Lung (tissue), 12 donors: Measurements from ENCODE around the gene RAB23. TPM values are rescaled to one million over a fixed set of nuclear protein-coding genes. Genes with fewer than 3 reads are reported as not detected.

ENCODE experiments used
- ATAC-seq: fragments of 200-7000 bp; cut with Tn5 transposase; one replicate; pipeline ENCODE4 v1.9.1; 2020; ENCODE audit warnings: moderate number of reproducible peaks; ENCODE audit not compliant: insufficient read depth, low FRiP score
- DNase-seq, 3 donors: peaks; one replicate each; pipeline ENCODE4 v3.0.0-alpha.2; 2013 to 2017
- H3K27ac ChIP-seq, 2 donors: one replicate each; pipeline ENCODE4 v1.5.1; 2013; ENCODE audit warnings: mild to moderate bottlenecking in 2 of 2, moderate library complexity in 2 of 2, control low read depth in 1 of 2, inconsistent platforms in 1 of 2, low read depth in 1 of 2, low read length in 1 of 2
- H3K27me3 ChIP-seq, 3 donors: one replicate each; pipeline ENCODE4 v1.5.1; 2013; ENCODE audit warnings: low read length in 2 of 3; ENCODE audit not compliant: control insufficient read depth in 3 of 3, insufficient read depth in 3 of 3
- H3K36me3 ChIP-seq, 4 donors: one replicate each; pipeline ENCODE4 v1.5.1; 2013; ENCODE audit warnings: low read length in 4 of 4, mild to moderate bottlenecking in 1 of 4, moderate library complexity in 1 of 4; ENCODE audit not compliant: control insufficient read depth in 4 of 4, insufficient read depth in 4 of 4
- H3K4me1 ChIP-seq, 5 donors: one replicate each; pipeline ENCODE4 v1.5.1; 2013; ENCODE audit warnings: low read length in 5 of 5, mild to moderate bottlenecking in 2 of 5, moderate library complexity in 1 of 5; ENCODE audit not compliant: control insufficient read depth in 5 of 5, insufficient read depth in 5 of 5
- H3K4me3 ChIP-seq: one replicate; pipeline ENCODE4 v1.5.1; 2013; ENCODE audit warnings: mild to moderate bottlenecking, control low read depth, moderate library complexity
- H3K9ac ChIP-seq, 2 donors: one replicate each; pipeline ENCODE4 v1.5.1; 2013; ENCODE audit warnings: low read length in 2 of 2, control low read depth in 1 of 2; ENCODE audit not compliant: insufficient read depth in 1 of 2
- H3K9me3 ChIP-seq, 4 donors: one replicate each; pipeline ENCODE4 v1.5.1; 2013; ENCODE audit warnings: low read length in 3 of 4, mild to moderate bottlenecking in 1 of 4, moderate library complexity in 1 of 4; ENCODE audit not compliant: control insufficient read depth in 4 of 4, insufficient read depth in 3 of 4
- CTCF ChIP-seq: IDR thresholded peaks from 2 replicates; pipeline ENCODE4 v1.5.1; 2012; ENCODE audit warnings: mild to moderate bottlenecking; ENCODE audit errors: control extremely low read depth, extremely low read depth
- WGBS, 2 donors: extraction: QIAGEN DNeasy Blood & Tissue Kit; methylation state at CpG; one replicate each; pipeline ENCODE4 v1.1.7; 2013; 5-methylcytosine and 5-hydroxymethylcytosine counted together
- polyA plus RNA-seq, 2 donors: library from polyadenylated mRNA; stranded (reverse); fragments of 200-250 nt; gene quantifications; one replicate each; pipeline ENCODE4 v1.2.1, GENCODE V29; 2013
- total RNA-seq, 2 donors: library from RNA; depleted of rRNA in 1 of 2; stranded (reverse); fragments of >200 nt in 1 of 2; gene quantifications; one replicate each; pipeline ENCODE4 v1.2.1, GENCODE V29; 2014 to 2021
- donor health status: control.
- donor health status: control.
- donor health status: Bipolar disorder and iron deficiency.
- donor health status: healthy.
- donor health status: DM: yes; HTN: yes; CAD: no.

Gene RAB23
- total and polyA plus RNA-seq, 4 donors, result 4.2 to 26.7 (median 6.9) TPM

- DNase-seq (no peak), ATAC-seq (no peak)
- Histone ChIP-seq H3K4me1 (peaks cover 0 to 11% (median 0%) of the 10 kb centered on the region in 5 donors), H3K4me3 (peak overlapping the region; percentile 81), H3K9me3 (no peaks in the 10 kb centered on the region), H3K27me3 (no peaks in the 10 kb centered on the region), H3K36me3 (peaks cover 0 to 8% (median 0%) of the 10 kb centered on the region in 4 donors), H3K9ac (peak overlapping the region; percentile 12 to 74), H3K27ac (no peak overlapping the region)
- TF ChIP-seq CTCF, result no peak
- 22 to 27% methylated on average over 5 of the region's 5 CpGs for WGBS, 2 donors
Measured at GRCh38 chr6:57222743-57223077, 603 bp upstream of the RAB23 start.

- Histone ChIP-seq H3K4me1 (peaks cover 0 to 11% (median 0%) of the 10 kb centered on the region in 5 donors), H3K9ac (peak overlapping the region; percentile 46 to 89), H3K27me3 (no peaks in the 10 kb centered on the region), H3K9me3 (no peaks in the 10 kb centered on the region), H3K4me3 (peak overlapping the region; percentile 81), H3K36me3 (peaks cover 0 to 8% (median 0%) of the 10 kb centered on the region in 4 donors), H3K27ac (peak overlapping the region; percentile 69 to 79)
- ATAC-seq (peak; percentile 87), DNase-seq (peak; percentile 77 to 80 (median 79))
- WGBS, 2 donors, result 0 to 1% methylated on average over 37 to 38 of the region's 38 CpGs
- no peak for TF ChIP-seq CTCF
Measured at GRCh38 chr6:57221191-57221935, 744 bp downstream of the RAB23 start.

- H3K36me3 ChIP-seq, result peaks cover 0 to 14% (median 0%) of the 10 kb centered on the region in 4 donors
- 95 to 96% methylated on average over 2 of the region's 2 CpGs for WGBS, 2 donors
- H3K27ac ChIP-seq, result no peak overlapping the region
- H3K4me1 ChIP-seq, result peaks cover 0 to 11% (median 0%) of the 10 kb centered on the region in 5 donors
- ATAC-seq, result no peak
- no peak for TF ChIP-seq CTCF
- H3K9ac ChIP-seq, result no peak overlapping the region
- no peak for DNase-seq
- no peak overlapping the region for H3K4me3 ChIP-seq
- no peaks in the 10 kb centered on the region for H3K27me3 ChIP-seq
- no peaks in the 10 kb centered on the region for H3K9me3 ChIP-seq
Measured at GRCh38 chr6:57220083-57220703, 1.9 kb downstream of the RAB23 start.
